ENCODE data around the gene AFF2. TPM values are rescaled to one million over a fixed set of nuclear protein-coding genes. Genes with fewer than 3 reads are reported as not detected.

AFF2 gene
- total RNA-seq, 1 donor from 2014 or later = under 0.01 TPM

DNA sequence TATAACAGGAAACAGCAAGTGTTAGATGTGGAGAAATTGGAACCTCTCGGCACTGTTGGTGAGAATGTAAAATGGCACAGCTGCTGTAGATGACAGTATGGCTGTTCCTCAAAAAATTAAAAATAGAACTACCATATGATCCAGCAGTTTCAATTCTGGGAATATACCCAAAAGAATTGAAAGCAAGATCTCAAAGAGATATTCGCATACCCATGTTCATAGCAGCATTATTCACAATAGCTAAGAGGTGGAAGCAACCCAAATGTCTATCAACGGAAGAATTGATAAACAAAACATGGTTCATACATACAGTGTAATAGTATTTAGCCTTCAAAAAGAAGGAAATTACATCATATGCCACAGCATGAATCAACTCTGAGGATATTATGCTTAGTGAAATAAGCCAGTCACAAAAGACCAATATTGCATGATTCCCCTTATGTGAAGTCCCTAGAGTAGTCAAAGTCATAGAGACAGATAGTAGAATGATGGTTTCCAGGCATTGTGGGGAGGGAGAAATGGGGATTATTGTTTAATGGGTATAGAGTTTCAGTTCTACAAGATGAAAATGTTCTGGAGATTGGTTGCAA is 537.0 kb downstream of the AFF2 start:
- TF ChIP-seq, protein P1, sequence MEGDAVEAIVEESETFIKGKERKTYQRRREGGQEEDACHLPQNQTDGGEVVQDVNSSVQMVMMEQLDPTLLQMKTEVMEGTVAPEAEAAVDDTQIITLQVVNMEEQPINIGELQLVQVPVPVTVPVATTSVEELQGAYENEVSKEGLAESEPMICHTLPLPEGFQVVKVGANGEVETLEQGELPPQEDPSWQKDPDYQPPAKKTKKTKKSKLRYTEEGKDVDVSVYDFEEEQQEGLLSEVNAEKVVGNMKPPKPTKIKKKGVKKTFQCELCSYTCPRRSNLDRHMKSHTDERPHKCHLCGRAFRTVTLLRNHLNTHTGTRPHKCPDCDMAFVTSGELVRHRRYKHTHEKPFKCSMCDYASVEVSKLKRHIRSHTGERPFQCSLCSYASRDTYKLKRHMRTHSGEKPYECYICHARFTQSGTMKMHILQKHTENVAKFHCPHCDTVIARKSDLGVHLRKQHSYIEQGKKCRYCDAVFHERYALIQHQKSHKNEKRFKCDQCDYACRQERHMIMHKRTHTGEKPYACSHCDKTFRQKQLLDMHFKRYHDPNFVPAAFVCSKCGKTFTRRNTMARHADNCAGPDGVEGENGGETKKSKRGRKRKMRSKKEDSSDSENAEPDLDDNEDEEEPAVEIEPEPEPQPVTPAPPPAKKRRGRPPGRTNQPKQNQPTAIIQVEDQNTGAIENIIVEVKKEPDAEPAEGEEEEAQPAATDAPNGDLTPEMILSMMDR (IDR thresholded peaks at IDR 0.05; ENCODE audit: insufficient read depth, low read length, severe bottlenecking) = no peak
- DNase-seq (ENCODE audit: low read depth) (no peak), FAIRE-seq (no peak)
- Histone ChIP-seq H3K36me3 (ENCODE audit: control insufficient read depth, insufficient read depth, low read length) (no peaks in the 10 kb centered on the region), H3K27me3 (ENCODE audit: control insufficient read depth, insufficient read depth, low read length) (no peaks in the 10 kb centered on the region), H3K4me3 (ENCODE audit: low read depth, low read length) (no peak overlapping the region)

DNA sequence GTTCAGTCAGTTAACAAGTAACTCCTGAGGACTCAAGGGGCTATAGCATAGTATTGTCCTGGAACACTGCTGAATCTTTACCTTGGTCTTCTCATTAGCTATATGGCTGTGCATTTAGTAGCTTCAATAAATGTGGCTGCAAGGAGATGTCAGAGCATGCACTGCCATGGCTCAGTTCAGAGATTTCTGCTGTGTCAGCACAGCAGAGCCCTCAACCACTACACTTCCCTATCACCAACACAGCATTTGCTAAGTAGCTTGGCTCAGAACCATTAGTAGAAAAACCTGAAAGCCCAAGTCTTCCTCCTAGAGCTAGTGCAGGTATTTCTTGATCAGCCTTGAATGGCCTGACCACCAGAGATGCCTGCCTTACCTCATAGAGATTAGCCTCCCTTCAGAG is 538.6 kb downstream of the AFF2 start:
- Histone ChIP-seq H3K4me3 (ENCODE audit: low read depth, low read length) (no peak overlapping the region), H3K27me3 (ENCODE audit: control insufficient read depth, insufficient read depth, low read length) (no peaks in the 10 kb centered on the region), H3K36me3 (ENCODE audit: control insufficient read depth, insufficient read depth, low read length) (no peaks in the 10 kb centered on the region)
- TF ChIP-seq, protein P1 (IDR thresholded peaks at IDR 0.05; ENCODE audit: insufficient read depth, low read length, severe bottlenecking) = no peak
- FAIRE-seq (peak; percentile 86), DNase-seq (ENCODE audit: low read depth) (no peak)

DNA sequence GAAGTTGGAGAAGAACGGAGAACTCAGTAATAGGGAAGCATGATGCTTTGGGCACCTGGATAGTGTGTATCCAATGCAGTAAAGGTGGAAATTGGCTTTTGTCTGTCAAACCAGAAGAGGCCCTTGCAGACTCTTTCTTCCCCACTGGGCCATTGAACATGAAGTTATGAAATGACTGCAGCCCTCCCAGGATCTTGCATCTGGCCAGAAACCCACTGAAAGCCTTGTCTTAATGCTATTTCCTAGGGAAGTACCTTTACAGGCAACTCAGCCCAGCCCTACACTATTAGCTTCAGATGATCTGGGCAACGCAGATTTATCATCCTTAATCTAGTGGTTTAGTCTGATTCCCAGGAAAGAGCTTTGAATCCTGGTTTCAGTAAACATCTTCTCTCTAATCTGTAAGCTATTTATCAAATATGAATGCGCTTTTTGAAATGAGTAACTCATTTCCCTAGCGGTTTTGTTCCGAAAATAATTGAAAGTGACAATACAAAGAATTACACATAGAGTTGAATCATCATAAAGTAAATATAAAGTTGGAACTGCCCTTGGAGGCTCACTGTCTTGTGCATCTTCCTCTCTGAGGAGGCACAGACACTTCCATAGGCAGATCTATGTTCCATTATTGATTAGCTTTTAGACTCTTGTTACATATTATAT is 540.6 kb downstream of the AFF2 start:
- H3K4me3 ChIP-seq (ENCODE audit: low read depth, low read length) = no peak overlapping the region
- TF ChIP-seq, protein P1 (IDR thresholded peaks at IDR 0.05; ENCODE audit: insufficient read depth, low read length, severe bottlenecking) = no peak
- H3K36me3 ChIP-seq (ENCODE audit: control insufficient read depth, insufficient read depth, low read length) = no peaks in the 10 kb centered on the region
- peak; percentile 53 for DNase-seq (ENCODE audit: low read depth)
- FAIRE-seq = no peak
- H3K27me3 ChIP-seq (ENCODE audit: control insufficient read depth, insufficient read depth, low read length) = no peaks in the 10 kb centered on the region

DNA sequence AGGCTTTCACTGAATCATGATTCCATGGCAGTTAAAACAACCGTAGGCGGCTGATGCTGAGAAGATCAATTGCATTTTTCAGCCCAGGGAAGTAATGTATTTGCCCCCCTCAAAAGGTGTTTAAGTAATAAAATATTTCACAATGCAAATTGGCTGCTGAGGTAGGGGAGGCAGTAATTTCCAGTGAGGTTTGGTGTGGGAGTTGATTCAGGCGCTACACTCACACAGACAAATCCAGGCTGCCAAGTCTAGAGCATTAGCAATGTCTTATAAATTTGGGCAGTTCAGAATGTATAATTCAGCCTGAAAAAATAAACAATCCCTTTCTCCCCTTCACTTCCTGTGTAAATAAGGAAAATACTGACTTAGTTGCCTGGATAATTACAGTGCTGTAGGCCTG is 543.0 kb downstream of the AFF2 start:
- Histone ChIP-seq H3K27me3 (ENCODE audit: control insufficient read depth, insufficient read depth, low read length) (no peaks in the 10 kb centered on the region), H3K4me3 (ENCODE audit: low read depth, low read length) (no peak overlapping the region), H3K36me3 (ENCODE audit: control insufficient read depth, insufficient read depth, low read length) (no peaks in the 10 kb centered on the region)
- TF ChIP-seq, protein P1 (IDR thresholded peaks at IDR 0.05; ENCODE audit: insufficient read depth, low read length, severe bottlenecking) = no peak
- DNase-seq (ENCODE audit: low read depth) (no peak), FAIRE-seq (no peak)

DNA sequence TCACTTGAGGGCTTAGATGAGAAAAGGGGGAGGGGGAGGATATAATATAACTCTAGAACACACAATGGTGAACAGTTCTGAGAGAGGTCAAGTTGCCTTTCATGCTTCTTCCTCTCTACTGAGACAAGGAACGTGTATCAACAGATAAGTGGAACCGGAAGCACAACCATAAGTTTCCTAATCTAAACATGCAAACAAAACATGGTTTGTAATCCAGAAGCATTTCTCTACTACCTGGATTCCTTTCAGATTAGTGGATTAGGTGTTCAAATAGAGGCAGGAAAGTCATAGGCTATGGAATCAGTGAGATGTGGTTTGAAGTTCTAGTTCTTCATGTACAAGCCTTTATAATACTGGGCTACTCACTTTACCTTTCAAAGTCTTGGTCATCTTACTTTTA is 544.1 kb downstream of the AFF2 start:
- no peaks in the 10 kb centered on the region for H3K36me3 ChIP-seq (ENCODE audit: control insufficient read depth, insufficient read depth, low read length)
- DNase-seq (ENCODE audit: low read depth) = peak; percentile 71
- FAIRE-seq = no peak
- no peaks in the 10 kb centered on the region for H3K27me3 ChIP-seq (ENCODE audit: control insufficient read depth, insufficient read depth, low read length)
- H3K4me3 ChIP-seq (ENCODE audit: low read depth, low read length) = no peak overlapping the region
- TF ChIP-seq, protein P1 (IDR thresholded peaks at IDR 0.05; ENCODE audit: insufficient read depth, low read length, severe bottlenecking) = no peak
